GM18517 (cell line): ENCODE data around the gene PARP4.
"Not testable (repeated sequence)": the region's sequence is repeated elsewhere in the genome, so short reads cannot be mapped to it uniquely, and the experiment has no call there.

Experiments used
- ATAC-seq: cut with Tn5 transposase; IDR thresholded peaks from one replicate; pipeline ENCODE4 v1.9.1; 2021; ENCODE audit warnings: mild to moderate bottlenecking, moderate library complexity; ENCODE audit not compliant: unreplicated experiment

PARP4 gene

GRCh38 chr13:24506283-24506682 lies 6.3 kb downstream of the PARP4 start:
- ATAC-seq = not testable (repeated sequence)

GRCh38 chr13:24505756-24506155 lies 6.8 kb downstream of the PARP4 start:
- no peak for ATAC-seq

- ATAC-seq = no peak
These were observed 7.3 kb downstream of the PARP4 start for GRCh38 chr13:24505256-24505655.

- no peak for ATAC-seq
These were observed 9.2 kb downstream of the PARP4 start for GRCh38 chr13:24503379-24503696.

GRCh38 chr13:24502533-24503378 lies 9.8 kb downstream of the PARP4 start:
- ATAC-seq = no peak

- no peak for ATAC-seq
These were observed 11.6 kb downstream of the PARP4 start for GRCh38 chr13:24500977-24501376.

GRCh38 chr13:24497742-24498141 lies 14.8 kb downstream of the PARP4 start:
- ATAC-seq = no peak

- not testable (repeated sequence) for ATAC-seq
These were observed 16.3 kb downstream of the PARP4 start for GRCh38 chr13:24496295-24496694.

- no peak for ATAC-seq
These were observed 17.3 kb downstream of the PARP4 start for GRCh38 chr13:24495151-24495729.

GRCh38 chr13:24493356-24493755 lies 19.2 kb downstream of the PARP4 start:
- no peak for ATAC-seq

GRCh38 chr13:24491845-24492244 lies 20.7 kb downstream of the PARP4 start:
- ATAC-seq = no peak

- ATAC-seq = no peak
These were observed 22.9 kb downstream of the PARP4 start for GRCh38 chr13:24489721-24490120.

- not testable (repeated sequence) for ATAC-seq
These were observed 24.5 kb downstream of the PARP4 start for GRCh38 chr13:24488092-24488491.

- ATAC-seq = not testable (repeated sequence)
These were observed 26.4 kb downstream of the PARP4 start for GRCh38 chr13:24486017-24486657.

GRCh38 chr13:24473686-24474085 lies 38.9 kb downstream of the PARP4 start:
- no peak for ATAC-seq

GRCh38 chr13:24472129-24472528 lies 40.4 kb downstream of the PARP4 start:
- ATAC-seq = not testable (repeated sequence)

- no peak for ATAC-seq
These were observed 49.5 kb downstream of the PARP4 start for GRCh38 chr13:24463078-24463477.

GRCh38 chr13:24460256-24460655 lies 52.3 kb downstream of the PARP4 start:
- no peak for ATAC-seq

GRCh38 chr13:24459726-24460125 lies 52.9 kb downstream of the PARP4 start:
- ATAC-seq = no peak

- peak; percentile 65 for ATAC-seq
These were observed 53.3 kb downstream of the PARP4 start for GRCh38 chr13:24459234-24459633.

GRCh38 chr13:24458736-24459135 lies 53.8 kb downstream of the PARP4 start:
- no peak for ATAC-seq

GRCh38 chr13:24456396-24456795 lies 56.2 kb downstream of the PARP4 start:
- ATAC-seq = no peak
